ENCODE data around the gene NOP53. TPM values are rescaled to one million over a fixed set of nuclear protein-coding genes. Genes with fewer than 3 reads are reported as not detected.

The NOP53 gene
- total and polyA plus RNA-seq, 2 of the 13 experiments (the other 11 are each of a cell fraction or from before 2014, with no cell fraction given), result 53.9 to 141 TPM

DNA sequence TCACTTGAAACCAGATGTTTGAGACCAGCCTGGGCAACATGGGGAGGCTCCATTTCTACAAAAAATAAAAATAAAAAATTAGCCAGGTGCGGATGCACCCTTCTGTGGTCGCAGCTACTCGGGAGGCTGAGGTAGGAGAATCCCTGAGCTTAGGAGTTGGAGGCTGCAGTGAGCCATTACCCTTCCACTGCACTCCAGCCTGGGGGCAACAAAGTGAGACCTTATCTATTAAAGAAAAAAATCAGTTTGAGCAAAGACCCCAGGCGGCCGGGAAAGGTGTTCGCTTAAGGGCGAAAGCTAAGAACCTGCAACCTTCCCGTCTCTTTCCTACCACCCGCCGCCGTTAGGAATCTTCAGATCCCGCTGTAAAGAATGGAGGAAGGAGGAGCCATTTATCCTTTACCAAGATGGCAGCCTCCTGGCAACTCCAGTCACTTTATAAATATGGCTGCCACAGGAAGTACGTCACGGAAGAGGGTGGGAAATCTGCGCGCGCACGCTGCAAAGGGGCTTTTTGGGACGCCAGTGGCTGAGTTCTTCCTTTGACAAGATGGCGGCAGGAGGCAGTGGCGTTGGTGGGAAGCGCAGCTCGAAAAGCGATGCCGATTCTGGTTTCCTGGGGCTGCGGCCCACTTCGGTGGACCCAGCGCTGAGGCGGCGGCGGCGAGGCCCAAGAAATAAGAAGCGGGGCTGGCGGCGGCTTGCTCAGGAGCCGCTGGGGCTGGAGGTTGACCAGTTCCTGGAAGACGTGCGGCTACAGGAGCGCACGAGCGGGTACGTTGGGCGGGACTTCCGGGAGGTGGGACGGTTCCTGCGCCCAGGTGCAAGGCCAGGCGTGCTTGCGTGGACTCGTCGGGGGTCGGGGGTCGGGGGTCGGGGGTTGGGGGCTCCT, at the start of gene NOP53 (continued):
- TF ChIP-seq ZBTB20 (CRISPR knock-in tag; IDR thresholded peaks at IDR 0.05; ENCODE audit: borderline replicate concordance, low read depth) (no peak), ZNF512B (CRISPR knock-in tag; IDR thresholded peaks at IDR 0.05; ENCODE audit: borderline replicate concordance) (no peak), PAF1 (CRISPR knock-in tag; IDR thresholded peaks at IDR 0.05) (no peak), SIX4 (CRISPR knock-in tag; IDR thresholded peaks at IDR 0.05) (no peak), STAG1 (CRISPR knock-in tag; IDR thresholded peaks at IDR 0.05) (no peak), FOXP1 (IDR thresholded peaks at IDR 0.05) (no peak), FOXP1 (CRISPR knock-in tag; IDR thresholded peaks at IDR 0.05) (no peak), ZNF782 (CRISPR knock-in tag; IDR thresholded peaks at IDR 0.05; ENCODE audit: borderline replicate concordance) (no peak), ZNF33B (CRISPR knock-in tag; IDR thresholded peaks at IDR 0.05) (peak; percentile 75; the same call in 1 of the 2 replicates), CBX5 (CRISPR knock-in tag; IDR thresholded peaks at IDR 0.05; ENCODE audit: borderline replicate concordance) (peak; percentile 45; the same call in 1 of the 2 replicates), RXRA (CRISPR knock-in tag; IDR thresholded peaks at IDR 0.05) (peak; percentile 67), ZNF343 (CRISPR knock-in tag; IDR thresholded peaks at IDR 0.05) (0 out of 2 replicates have a peak, but pooled peaks have one; percentile 36), UBTF (CRISPR knock-in tag; IDR thresholded peaks at IDR 0.05) (no peak; the same call in 1 of the 2 replicates), E2F5 (CRISPR knock-in tag; conservative IDR thresholded peaks at IDR 0.05) (no peak)
- TF ChIP-seq, protein P1, sequence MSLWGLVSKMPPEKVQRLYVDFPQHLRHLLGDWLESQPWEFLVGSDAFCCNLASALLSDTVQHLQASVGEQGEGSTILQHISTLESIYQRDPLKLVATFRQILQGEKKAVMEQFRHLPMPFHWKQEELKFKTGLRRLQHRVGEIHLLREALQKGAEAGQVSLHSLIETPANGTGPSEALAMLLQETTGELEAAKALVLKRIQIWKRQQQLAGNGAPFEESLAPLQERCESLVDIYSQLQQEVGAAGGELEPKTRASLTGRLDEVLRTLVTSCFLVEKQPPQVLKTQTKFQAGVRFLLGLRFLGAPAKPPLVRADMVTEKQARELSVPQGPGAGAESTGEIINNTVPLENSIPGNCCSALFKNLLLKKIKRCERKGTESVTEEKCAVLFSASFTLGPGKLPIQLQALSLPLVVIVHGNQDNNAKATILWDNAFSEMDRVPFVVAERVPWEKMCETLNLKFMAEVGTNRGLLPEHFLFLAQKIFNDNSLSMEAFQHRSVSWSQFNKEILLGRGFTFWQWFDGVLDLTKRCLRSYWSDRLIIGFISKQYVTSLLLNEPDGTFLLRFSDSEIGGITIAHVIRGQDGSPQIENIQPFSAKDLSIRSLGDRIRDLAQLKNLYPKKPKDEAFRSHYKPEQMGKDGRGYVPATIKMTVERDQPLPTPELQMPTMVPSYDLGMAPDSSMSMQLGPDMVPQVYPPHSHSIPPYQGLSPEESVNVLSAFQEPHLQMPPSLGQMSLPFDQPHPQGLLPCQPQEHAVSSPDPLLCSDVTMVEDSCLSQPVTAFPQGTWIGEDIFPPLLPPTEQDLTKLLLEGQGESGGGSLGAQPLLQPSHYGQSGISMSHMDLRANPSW (CRISPR knock-in tag; IDR thresholded peaks at IDR 0.05; ENCODE audit: borderline replicate concordance), result no peak
- TF ChIP-seq, protein P2, sequence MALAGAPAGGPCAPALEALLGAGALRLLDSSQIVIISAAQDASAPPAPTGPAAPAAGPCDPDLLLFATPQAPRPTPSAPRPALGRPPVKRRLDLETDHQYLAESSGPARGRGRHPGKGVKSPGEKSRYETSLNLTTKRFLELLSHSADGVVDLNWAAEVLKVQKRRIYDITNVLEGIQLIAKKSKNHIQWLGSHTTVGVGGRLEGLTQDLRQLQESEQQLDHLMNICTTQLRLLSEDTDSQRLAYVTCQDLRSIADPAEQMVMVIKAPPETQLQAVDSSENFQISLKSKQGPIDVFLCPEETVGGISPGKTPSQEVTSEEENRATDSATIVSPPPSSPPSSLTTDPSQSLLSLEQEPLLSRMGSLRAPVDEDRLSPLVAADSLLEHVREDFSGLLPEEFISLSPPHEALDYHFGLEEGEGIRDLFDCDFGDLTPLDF (CRISPR knock-in tag; IDR thresholded peaks at IDR 0.05), result no peak
- TF ChIP-seq, protein P3, sequence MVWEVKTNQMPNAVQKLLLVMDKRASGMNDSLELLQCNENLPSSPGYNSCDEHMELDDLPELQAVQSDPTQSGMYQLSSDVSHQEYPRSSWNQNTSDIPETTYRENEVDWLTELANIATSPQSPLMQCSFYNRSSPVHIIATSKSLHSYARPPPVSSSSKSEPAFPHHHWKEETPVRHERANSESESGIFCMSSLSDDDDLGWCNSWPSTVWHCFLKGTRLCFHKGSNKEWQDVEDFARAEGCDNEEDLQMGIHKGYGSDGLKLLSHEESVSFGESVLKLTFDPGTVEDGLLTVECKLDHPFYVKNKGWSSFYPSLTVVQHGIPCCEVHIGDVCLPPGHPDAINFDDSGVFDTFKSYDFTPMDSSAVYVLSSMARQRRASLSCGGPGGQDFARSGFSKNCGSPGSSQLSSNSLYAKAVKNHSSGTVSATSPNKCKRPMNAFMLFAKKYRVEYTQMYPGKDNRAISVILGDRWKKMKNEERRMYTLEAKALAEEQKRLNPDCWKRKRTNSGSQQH (CRISPR knock-in tag; IDR thresholded peaks at IDR 0.05; ENCODE audit: low read depth), result peak; percentile 63; the same call in 1 of the 2 replicates
